Liver (tissue), 9 donors: ENCODE results near the gene HDAC9. TPM values are rescaled to one million over a fixed set of nuclear protein-coding genes. Genes with fewer than 3 reads are reported as not detected.

ENCODE experiments used
- DNase-seq: peaks from one replicate; pipeline ENCODE4 v3.0.0-alpha.2; 2017; ENCODE audit warnings: low spot score
- H3K27ac ChIP-seq, 2 donors: one replicate each; pipeline ENCODE4 v1.7.0; 2013; ENCODE audit warnings: inconsistent platforms in 2 of 2, low read length in 2 of 2, control low read depth in 1 of 2, low read depth in 1 of 2, mild to moderate bottlenecking in 1 of 2
- H3K27me3 ChIP-seq, 4 donors: one replicate each; pipeline versions ENCODE4 v1.6.1 to v1.7.0; 2013; ENCODE audit warnings: low read length in 3 of 4, inconsistent platforms in 1 of 4, mild to moderate bottlenecking in 1 of 4, moderate library complexity in 1 of 4; ENCODE audit not compliant: control insufficient read depth in 4 of 4, insufficient read depth in 4 of 4
- H3K36me3 ChIP-seq, 4 donors: one replicate each; pipeline versions ENCODE4 v1.6.1 to v1.7.0; 2013; ENCODE audit warnings: low read length in 3 of 4, mild to moderate bottlenecking in 3 of 4, low read depth in 1 of 4, moderate library complexity in 1 of 4; ENCODE audit not compliant: control insufficient read depth in 4 of 4, insufficient read depth in 3 of 4
- H3K4me1 ChIP-seq, 4 donors: one replicate each; pipeline versions ENCODE4 v1.6.1 to v1.7.0; 2013; ENCODE audit warnings: low read length in 3 of 4, mild to moderate bottlenecking in 3 of 4, moderate library complexity in 1 of 4; ENCODE audit not compliant: control insufficient read depth in 4 of 4, insufficient read depth in 4 of 4
- H3K4me3 ChIP-seq, 3 donors: one replicate each; pipeline versions ENCODE4 v1.6.1 to v1.7.0; 2013; ENCODE audit warnings: low read length in 3 of 3, control low read depth in 1 of 3, low read depth in 1 of 3, mild to moderate bottlenecking in 1 of 3
- H3K9ac ChIP-seq, 2 donors: one replicate each; pipeline ENCODE4 v1.7.0; 2013; ENCODE audit warnings: low read length in 2 of 2, mild to moderate bottlenecking in 2 of 2, moderate library complexity in 2 of 2, control low read depth in 1 of 2, low read depth in 1 of 2
- H3K9me3 ChIP-seq, 4 donors: one replicate each; pipeline versions ENCODE4 v1.6.1 to v1.7.0; 2013; ENCODE audit warnings: low read length in 3 of 4; ENCODE audit not compliant: control insufficient read depth in 4 of 4
- ATF3 ChIP-seq: IDR thresholded peaks from 2 replicates; pipeline ENCODE4 v1.6.1; 2016; ENCODE audit warnings: antibody characterized with exemption
- EGR1 ChIP-seq, 2 donors: IDR thresholded peaks; 2 replicates each; pipeline ENCODE4 v1.6.1; 2016 to 2018; ENCODE audit warnings: antibody characterized with exemption in 2 of 2, low read depth in 2 of 2
- GABPA ChIP-seq, 2 donors: IDR thresholded peaks in 1 of 2; conservative IDR thresholded peaks in 1 of 2; 2 replicates each; pipeline ENCODE4 v1.6.1; 2016; ENCODE audit warnings: antibody characterized with exemption in 2 of 2, mild to moderate bottlenecking in 1 of 2, moderate library complexity in 1 of 2
- HNF4A ChIP-seq, 2 donors: conservative IDR thresholded peaks; 2 replicates each; pipeline ENCODE4 v1.6.1; 2016; ENCODE audit warnings: antibody characterized with exemption in 2 of 2, mild to moderate bottlenecking in 2 of 2
- HNF4G ChIP-seq: IDR thresholded peaks from 2 replicates; pipeline ENCODE4 v1.6.1; 2016; ENCODE audit warnings: antibody characterized with exemption
- MAX ChIP-seq: IDR thresholded peaks from 2 replicates; pipeline ENCODE4 v1.6.1; 2016; ENCODE audit warnings: antibody characterized with exemption
- RAD21 ChIP-seq, 2 donors: IDR thresholded peaks; 2 replicates each; pipeline ENCODE4 v1.6.1; 2016; ENCODE audit warnings: antibody characterized with exemption in 2 of 2, mild to moderate bottlenecking in 2 of 2
- REST ChIP-seq: IDR thresholded peaks from 2 replicates; pipeline ENCODE4 v1.6.1; 2016; ENCODE audit warnings: antibody characterized with exemption, mild to moderate bottlenecking
- RXRA ChIP-seq, 2 donors: IDR thresholded peaks; 2 replicates each; pipeline ENCODE4 v1.6.1; 2017 to 2018; ENCODE audit warnings: antibody characterized with exemption in 2 of 2, mild to moderate bottlenecking in 1 of 2
- SP1 ChIP-seq: IDR thresholded peaks from 2 replicates; pipeline ENCODE4 v1.6.1; 2018; ENCODE audit warnings: antibody characterized with exemption, mild to moderate bottlenecking
- TAF1 ChIP-seq: conservative IDR thresholded peaks from 2 replicates; pipeline ENCODE4 v1.6.1; 2016; ENCODE audit warnings: antibody characterized with exemption, mild to moderate bottlenecking
- YY1 ChIP-seq: IDR thresholded peaks from 2 replicates; pipeline ENCODE4 v1.6.1; 2016; ENCODE audit warnings: antibody characterized with exemption, mild to moderate bottlenecking
- ZBTB33 ChIP-seq: IDR thresholded peaks from 2 replicates; pipeline ENCODE4 v1.6.1; 2016; ENCODE audit warnings: antibody characterized with exemption
- WGBS: extraction: QIAGEN DNeasy Blood & Tissue Kit; methylation state at CpG from one replicate; pipeline ENCODE4 v1.1.7; 2013; 5-methylcytosine and 5-hydroxymethylcytosine counted together
- polyA plus RNA-seq, 2 donors: library from polyadenylated mRNA; stranded (reverse) in 1 of 2; unstranded in 1 of 2; fragments of 200-250 nt in 1 of 2; fragments of >200 nt in 1 of 2; fragmentation: Nextera tagmentation in 1 of 2; extraction: Ambion mirVana in 1 of 2; gene quantifications; one replicate each; pipeline versions ENCODE4 v1.2.1 to v1.2.3, GENCODE V29; 2013 to 2015
- total RNA-seq, 2 donors: library from RNA; depleted of rRNA; stranded (reverse); fragments of >200 nt; gene quantifications; one replicate each; pipeline ENCODE4 v1.2.3, GENCODE V29; 2014
- donor health status: healthy.
- donor health status: healthy.
- donor health status: healthy.
- donor health status: healthy.
- donor health status: healthy.

Gene HDAC9
- total and polyA plus RNA-seq, 4 donors, result 1.0 to 10.1 (median 2.3) TPM

DNA sequence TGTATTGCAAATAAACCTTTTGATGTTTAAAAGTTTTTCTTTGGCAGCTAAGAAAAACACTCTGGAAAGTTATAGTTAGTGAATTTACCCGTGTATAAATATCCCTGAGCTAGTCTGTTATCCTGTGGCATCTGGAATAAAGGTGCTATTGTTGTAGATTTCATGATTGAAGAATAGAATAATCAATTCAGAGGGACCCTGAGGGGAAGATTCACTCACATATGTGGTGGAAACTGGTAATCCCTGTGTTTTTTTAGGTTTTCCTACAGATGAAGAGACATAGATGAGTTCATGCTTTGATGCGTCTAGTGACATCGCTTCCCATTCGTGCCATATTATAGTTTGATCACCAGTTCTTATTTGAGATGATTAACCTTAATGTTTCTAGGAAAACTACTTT lies 457.3 kb downstream of the HDAC9 start (continued):
- TF ChIP-seq REST, result no peak
- TF ChIP-seq TAF1, result no peak
- no peak for TF ChIP-seq RAD21 (IDR thresholded peaks at IDR 0.05)
- TF ChIP-seq HNF4G, result no peak

DNA sequence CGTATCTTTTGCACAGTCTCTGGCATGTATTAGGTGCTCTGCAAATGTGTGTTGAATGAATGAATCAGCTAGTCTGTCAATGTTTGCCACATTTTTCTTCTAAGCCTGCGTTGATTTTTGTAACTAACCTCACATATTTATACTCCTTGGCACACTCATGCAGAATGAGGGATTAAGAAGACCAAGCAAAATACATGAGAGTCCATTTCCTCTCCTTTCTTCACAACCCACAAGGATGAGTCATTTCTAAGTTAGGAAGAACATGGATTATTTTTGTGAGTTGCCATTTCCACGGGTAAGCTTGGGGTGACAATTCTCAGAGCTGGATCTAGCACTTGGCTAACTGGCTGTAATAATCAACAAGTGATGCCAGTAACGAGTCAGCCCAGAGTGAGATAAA lies 463.1 kb downstream of the HDAC9 start:
- H3K4me1 ChIP-seq, result no peaks in the 10 kb centered on the region
- H3K9ac ChIP-seq, result no peak overlapping the region
- no peak overlapping the region for H3K4me3 ChIP-seq
- 76% methylated on average over 4 of the region's 4 CpGs for WGBS
- H3K36me3 ChIP-seq, result no peaks in the 10 kb centered on the region
- H3K27me3 ChIP-seq, result no peaks in the 10 kb centered on the region
- no peak overlapping the region for H3K27ac ChIP-seq
- no peak for DNase-seq
- no peak for TF ChIP-seq RXRA (IDR thresholded peaks at IDR 0.05)
- no peak for TF ChIP-seq SP1
- TF ChIP-seq REST, result no peak
- no peak for TF ChIP-seq RAD21 (IDR thresholded peaks at IDR 0.05)
- TF ChIP-seq ATF3, result no peak
- TF ChIP-seq MAX, result no peak
- no peak for TF ChIP-seq YY1
- no peak for TF ChIP-seq ZBTB33
- TF ChIP-seq EGR1 (IDR thresholded peaks at IDR 0.05; ENCODE audit: low read depth in 2 of 2), result no peak
- no peak for TF ChIP-seq GABPA (IDR thresholded peaks at IDR 0.05 in 1 of 2, conservative IDR thresholded peaks at IDR 0.05 in 1 of 2)
- TF ChIP-seq HNF4A (conservative IDR thresholded peaks at IDR 0.05), result no peak
- no peaks in the 10 kb centered on the region for H3K9me3 ChIP-seq
